ENCODE measurements around the gene RICTOR.

Gene RICTOR

DNA sequence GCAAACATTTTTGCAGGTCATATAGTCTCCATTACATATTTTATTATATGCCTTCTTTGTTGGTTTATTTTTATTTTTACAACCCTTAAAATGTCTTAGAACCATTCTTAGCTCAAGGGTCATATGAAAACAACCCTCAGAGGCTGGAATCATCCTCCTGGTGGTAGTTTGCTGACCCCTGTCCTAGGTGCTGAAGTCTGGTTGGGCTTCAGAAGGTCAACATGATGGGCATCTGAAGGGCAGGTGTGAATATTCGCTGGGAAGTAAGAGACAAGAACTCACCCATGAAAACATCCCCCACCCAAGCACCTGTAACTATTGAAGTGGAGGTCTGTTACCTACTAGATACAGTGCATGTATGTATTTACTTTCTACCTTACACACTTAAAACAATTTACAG lies 153.0 kb downstream of the RICTOR start:
- H3K4me3 ChIP-seq (IDR thresholded peaks at IDR 0.05; ENCODE audit: insufficient read depth, low read depth, low read length) = no peak overlapping the region
- H3K9ac ChIP-seq = no peak overlapping the region
- no peaks in the 10 kb centered on the region for H3K4me1 ChIP-seq (ENCODE audit: low read depth, poor library complexity, severe bottlenecking)
- TF ChIP-seq, protein P1, sequence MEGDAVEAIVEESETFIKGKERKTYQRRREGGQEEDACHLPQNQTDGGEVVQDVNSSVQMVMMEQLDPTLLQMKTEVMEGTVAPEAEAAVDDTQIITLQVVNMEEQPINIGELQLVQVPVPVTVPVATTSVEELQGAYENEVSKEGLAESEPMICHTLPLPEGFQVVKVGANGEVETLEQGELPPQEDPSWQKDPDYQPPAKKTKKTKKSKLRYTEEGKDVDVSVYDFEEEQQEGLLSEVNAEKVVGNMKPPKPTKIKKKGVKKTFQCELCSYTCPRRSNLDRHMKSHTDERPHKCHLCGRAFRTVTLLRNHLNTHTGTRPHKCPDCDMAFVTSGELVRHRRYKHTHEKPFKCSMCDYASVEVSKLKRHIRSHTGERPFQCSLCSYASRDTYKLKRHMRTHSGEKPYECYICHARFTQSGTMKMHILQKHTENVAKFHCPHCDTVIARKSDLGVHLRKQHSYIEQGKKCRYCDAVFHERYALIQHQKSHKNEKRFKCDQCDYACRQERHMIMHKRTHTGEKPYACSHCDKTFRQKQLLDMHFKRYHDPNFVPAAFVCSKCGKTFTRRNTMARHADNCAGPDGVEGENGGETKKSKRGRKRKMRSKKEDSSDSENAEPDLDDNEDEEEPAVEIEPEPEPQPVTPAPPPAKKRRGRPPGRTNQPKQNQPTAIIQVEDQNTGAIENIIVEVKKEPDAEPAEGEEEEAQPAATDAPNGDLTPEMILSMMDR (conservative IDR thresholded peaks at IDR 0.05; ENCODE audit: low read depth, low read length) = no peak
- no peaks in the 10 kb centered on the region for H3K27me3 ChIP-seq (ENCODE audit: insufficient read depth, low read depth)
- no peaks in the 10 kb centered on the region for H4K20me1 ChIP-seq (ENCODE audit: insufficient read depth)
- H3K4me2 ChIP-seq = no peak overlapping the region
- H3K79me2 ChIP-seq (ENCODE audit: insufficient read depth, low read depth) = no peaks in the 10 kb centered on the region
- no peak overlapping the region for H3K27ac ChIP-seq
- H2AFZ ChIP-seq (ENCODE audit: low read depth) = no peak overlapping the region
- no peaks in the 10 kb centered on the region for H3K36me3 ChIP-seq (ENCODE audit: insufficient read depth)

DNA sequence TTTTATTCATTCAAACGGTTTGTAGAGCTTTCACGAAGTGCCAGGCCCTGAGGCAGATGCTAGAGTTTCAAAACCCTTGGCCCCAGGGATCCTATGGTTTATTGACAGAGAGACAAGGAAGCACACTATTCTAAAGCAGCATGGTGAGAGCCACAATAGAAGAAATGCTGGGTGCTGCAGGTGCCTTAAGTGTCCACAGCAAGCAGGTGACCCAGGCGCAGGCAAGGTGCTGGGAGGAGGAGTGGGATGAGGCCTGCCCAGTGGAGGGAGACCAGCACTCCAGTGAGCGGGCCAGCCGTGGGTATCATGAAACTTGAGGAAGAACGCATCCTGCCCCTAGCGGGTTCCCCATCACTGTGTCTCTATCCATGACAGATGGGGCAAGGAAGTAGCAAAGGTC lies 157.4 kb downstream of the RICTOR start:
- H3K79me2 ChIP-seq (ENCODE audit: insufficient read depth, low read depth) = no peaks in the 10 kb centered on the region
- H3K27me3 ChIP-seq (ENCODE audit: insufficient read depth, low read depth) = no peaks in the 10 kb centered on the region
- no peak overlapping the region for H2AFZ ChIP-seq (ENCODE audit: low read depth)
- H3K9ac ChIP-seq = no peak overlapping the region
- no peaks in the 10 kb centered on the region for H3K4me1 ChIP-seq (ENCODE audit: low read depth, poor library complexity, severe bottlenecking)
- no peak overlapping the region for H3K27ac ChIP-seq
- TF ChIP-seq, protein P1 (conservative IDR thresholded peaks at IDR 0.05; ENCODE audit: low read depth, low read length) = no peak
- H3K4me3 ChIP-seq (IDR thresholded peaks at IDR 0.05; ENCODE audit: insufficient read depth, low read depth, low read length) = no peak overlapping the region
- H4K20me1 ChIP-seq (ENCODE audit: insufficient read depth) = no peaks in the 10 kb centered on the region
- H3K4me2 ChIP-seq = no peak overlapping the region
- H3K36me3 ChIP-seq (ENCODE audit: insufficient read depth) = no peaks in the 10 kb centered on the region

DNA sequence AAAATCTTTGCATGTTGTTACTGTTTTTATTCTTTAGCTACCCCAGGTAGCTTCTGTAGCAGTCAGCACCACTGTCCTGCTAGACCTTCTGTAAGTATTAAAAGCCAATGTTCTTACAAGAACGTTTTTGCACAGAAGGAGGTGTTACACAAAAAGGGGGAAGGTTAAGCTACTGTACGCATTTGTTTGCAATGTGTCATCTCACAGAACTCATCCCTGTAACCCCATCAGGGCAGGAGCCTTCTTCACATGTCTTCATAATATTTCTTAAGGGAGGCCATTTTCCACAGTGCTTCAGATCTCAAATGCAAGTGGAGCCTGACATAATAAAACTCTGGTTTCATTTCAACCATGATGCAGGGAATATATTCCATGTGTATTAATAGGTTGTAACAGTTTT lies 160.5 kb downstream of the RICTOR start:
- TF ChIP-seq, protein P1 (conservative IDR thresholded peaks at IDR 0.05; ENCODE audit: low read depth, low read length) = no peak
- H3K4me1 ChIP-seq (ENCODE audit: low read depth, poor library complexity, severe bottlenecking) = no peaks in the 10 kb centered on the region
- no peak overlapping the region for H2AFZ ChIP-seq (ENCODE audit: low read depth)
- H3K27ac ChIP-seq = no peak overlapping the region
- no peaks in the 10 kb centered on the region for H3K79me2 ChIP-seq (ENCODE audit: insufficient read depth, low read depth)
- no peaks in the 10 kb centered on the region for H3K27me3 ChIP-seq (ENCODE audit: insufficient read depth, low read depth)
- H3K36me3 ChIP-seq (ENCODE audit: insufficient read depth) = no peaks in the 10 kb centered on the region
- H4K20me1 ChIP-seq (ENCODE audit: insufficient read depth) = no peaks in the 10 kb centered on the region
- no peak overlapping the region for H3K9ac ChIP-seq
- H3K4me3 ChIP-seq (IDR thresholded peaks at IDR 0.05; ENCODE audit: insufficient read depth, low read depth, low read length) = no peak overlapping the region
- no peak overlapping the region for H3K4me2 ChIP-seq

DNA sequence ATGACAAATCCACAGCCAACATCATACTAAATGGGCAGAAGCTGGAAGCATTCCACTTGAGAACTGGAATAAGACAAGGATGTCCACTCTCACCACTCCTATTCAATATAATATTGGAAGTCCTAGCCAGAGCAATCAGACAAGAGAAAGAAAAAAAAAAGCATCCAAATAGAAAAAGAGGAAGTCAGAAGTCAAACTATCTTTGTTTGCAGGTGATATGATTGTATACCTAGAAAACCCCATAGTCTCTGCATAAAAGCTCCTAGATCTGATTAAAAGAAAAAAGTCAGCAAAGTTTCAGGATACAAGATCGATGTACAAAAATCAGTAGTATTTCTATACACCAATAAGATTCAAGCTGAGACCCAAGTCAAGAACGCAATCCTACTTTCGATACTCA lies 162.3 kb downstream of the RICTOR start:
- Histone ChIP-seq H2AFZ (ENCODE audit: low read depth) (no peak overlapping the region), H3K27ac (no peak overlapping the region), H3K27me3 (ENCODE audit: insufficient read depth, low read depth) (no peaks in the 10 kb centered on the region), H3K9ac (no peak overlapping the region), H3K36me3 (ENCODE audit: insufficient read depth) (no peaks in the 10 kb centered on the region), H3K4me2 (no peak overlapping the region), H3K4me1 (ENCODE audit: low read depth, poor library complexity, severe bottlenecking) (no peaks in the 10 kb centered on the region), H3K4me3 (IDR thresholded peaks at IDR 0.05; ENCODE audit: insufficient read depth, low read depth, low read length) (no peak overlapping the region), H3K79me2 (ENCODE audit: insufficient read depth, low read depth) (no peaks in the 10 kb centered on the region), H4K20me1 (ENCODE audit: insufficient read depth) (no peaks in the 10 kb centered on the region)
- TF ChIP-seq, protein P1 (conservative IDR thresholded peaks at IDR 0.05; ENCODE audit: low read depth, low read length) = no peak
